C4-2B (cell line): ENCODE measurements around the gene PKM.

Experiments used
- ZFX ChIP-seq: fragments of 450-650 bp; IDR thresholded peaks from 2 replicates; pipeline ENCODE4 v1.6.1; 2017
- TF ChIP-seq, protein P1 (sequence below): fragments of 450-650 bp; conservative IDR thresholded peaks from 2 replicates; pipeline ENCODE4 v1.5.1; 2017; ENCODE audit warnings: mild to moderate bottlenecking

GRCh38 chr15:72169236-72169920 is 61.6 kb downstream of the PKM start:
- TF ChIP-seq, protein P1, sequence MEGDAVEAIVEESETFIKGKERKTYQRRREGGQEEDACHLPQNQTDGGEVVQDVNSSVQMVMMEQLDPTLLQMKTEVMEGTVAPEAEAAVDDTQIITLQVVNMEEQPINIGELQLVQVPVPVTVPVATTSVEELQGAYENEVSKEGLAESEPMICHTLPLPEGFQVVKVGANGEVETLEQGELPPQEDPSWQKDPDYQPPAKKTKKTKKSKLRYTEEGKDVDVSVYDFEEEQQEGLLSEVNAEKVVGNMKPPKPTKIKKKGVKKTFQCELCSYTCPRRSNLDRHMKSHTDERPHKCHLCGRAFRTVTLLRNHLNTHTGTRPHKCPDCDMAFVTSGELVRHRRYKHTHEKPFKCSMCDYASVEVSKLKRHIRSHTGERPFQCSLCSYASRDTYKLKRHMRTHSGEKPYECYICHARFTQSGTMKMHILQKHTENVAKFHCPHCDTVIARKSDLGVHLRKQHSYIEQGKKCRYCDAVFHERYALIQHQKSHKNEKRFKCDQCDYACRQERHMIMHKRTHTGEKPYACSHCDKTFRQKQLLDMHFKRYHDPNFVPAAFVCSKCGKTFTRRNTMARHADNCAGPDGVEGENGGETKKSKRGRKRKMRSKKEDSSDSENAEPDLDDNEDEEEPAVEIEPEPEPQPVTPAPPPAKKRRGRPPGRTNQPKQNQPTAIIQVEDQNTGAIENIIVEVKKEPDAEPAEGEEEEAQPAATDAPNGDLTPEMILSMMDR: no peak
- TF ChIP-seq ZFX: no peak
